Hindlimb muscle (tissue), 1 donor: Measurements from ENCODE around the gene OR6Y1. TPM values are rescaled to one million over a fixed set of nuclear protein-coding genes. Genes with fewer than 3 reads are reported as not detected.

ENCODE experiments used
- DNase-seq: peaks from one replicate; pipeline ENCODE4 v3.0.0-alpha.2; 2013
- polyA plus RNA-seq: library from polyadenylated mRNA; unstranded; fragments of 120-200 nt; gene quantifications from one replicate; pipeline ENCODE4 v1.2.1, GENCODE V29; 2013; ENCODE audit not compliant: insufficient read length

The OR6Y1 gene
- polyA plus RNA-seq, 1 donor: not detected

GRCh38 chr1:158506369-158506987 lies 47.7 kb downstream of the OR6Y1 start:
- no peak for DNase-seq

GRCh38 chr1:158496374-158496773 lies 57.8 kb downstream of the OR6Y1 start:
- DNase-seq: no peak

- no peak for DNase-seq
Measured at GRCh38 chr1:158494796-158495195, 59.4 kb downstream of the OR6Y1 start.

Other genes with a start within 250 kb of the OR6Y1 start
- not detected for gene CD1B, start 222.9 kb downstream of the OR6Y1 start, polyA plus RNA-seq
- gene CD1E, start 200.5 kb downstream of the OR6Y1 start, polyA plus RNA-seq: 0.32 TPM
- gene OR10T2, start 154.9 kb downstream of the OR6Y1 start, polyA plus RNA-seq: not detected
- not detected for gene OR10K2, start 128.2 kb downstream of the OR6Y1 start, polyA plus RNA-seq
- not detected for gene OR10K1, start 92.6 kb downstream of the OR6Y1 start, polyA plus RNA-seq
- gene OR10R2, start 82.2 kb downstream of the OR6Y1 start, polyA plus RNA-seq: not detected
- gene OR6P1, start 16.2 kb upstream of the OR6Y1 start, polyA plus RNA-seq: not detected
- gene OR10X1, start 25.5 kb upstream of the OR6Y1 start, polyA plus RNA-seq: not detected
- gene OR10Z1, start 50.9 kb upstream of the OR6Y1 start, polyA plus RNA-seq: 0.10 TPM
- 5.9 TPM for gene SPTA1, start 132.3 kb upstream of the OR6Y1 start, polyA plus RNA-seq
- gene OR6K2, start 146.2 kb upstream of the OR6Y1 start, polyA plus RNA-seq: not detected
- gene OR6K3, start 166.3 kb upstream of the OR6Y1 start, polyA plus RNA-seq: not detected
- not detected for gene OR6K6, start 200.3 kb upstream of the OR6Y1 start, polyA plus RNA-seq
- not detected for gene OR6N1, start 217.8 kb upstream of the OR6Y1 start, polyA plus RNA-seq
- gene OR6N2, start 226.8 kb upstream of the OR6Y1 start, polyA plus RNA-seq: not detected